HG03097 (cell line): ENCODE results near the gene PRSS50.

ENCODE experiments used
- ATAC-seq: cut with Tn5 transposase; IDR thresholded peaks from one replicate; pipeline ENCODE4 v1.9.1; 2021; ENCODE audit not compliant: unreplicated experiment, low FRiP score

The PRSS50 gene

GRCh38 chr3:46729038-46729437 is 11.4 kb upstream of the PRSS50 start:
- ATAC-seq, result no peak

- no peak for ATAC-seq
These were observed 8.1 kb upstream of the PRSS50 start for GRCh38 chr3:46725621-46726314.

GRCh38 chr3:46724424-46724823 is 6.8 kb upstream of the PRSS50 start:
- ATAC-seq, result no peak

- no peak for ATAC-seq
These were observed 4.8 kb upstream of the PRSS50 start for GRCh38 chr3:46722443-46722842.

GRCh38 chr3:46721009-46721408 is 3.3 kb upstream of the PRSS50 start:
- ATAC-seq, result no peak

- no peak for ATAC-seq
These were observed 2.1 kb upstream of the PRSS50 start for GRCh38 chr3:46719735-46720271.

- ATAC-seq, result no peak
These were observed 1.4 kb upstream of the PRSS50 start for GRCh38 chr3:46719044-46719565.

GRCh38 chr3:46716461-46717441 is 918 bp downstream of the PRSS50 start:
- no peak for ATAC-seq

GRCh38 chr3:46715507-46716175 is 2.0 kb downstream of the PRSS50 start:
- no peak for ATAC-seq

- no peak for ATAC-seq
These were observed 2.8 kb downstream of the PRSS50 start for GRCh38 chr3:46714728-46715506.

- ATAC-seq, result no peak
These were observed 3.6 kb downstream of the PRSS50 start for GRCh38 chr3:46713898-46714552.

- ATAC-seq, result no peak
These were observed 4.4 kb downstream of the PRSS50 start for GRCh38 chr3:46713050-46713897.

GRCh38 chr3:46712191-46713049 is 5.2 kb downstream of the PRSS50 start:
- ATAC-seq, result no peak

GRCh38 chr3:46711760-46712159 is 5.9 kb downstream of the PRSS50 start:
- ATAC-seq, result no peak

GRCh38 chr3:46711305-46711704 is 6.4 kb downstream of the PRSS50 start:
- no peak for ATAC-seq

GRCh38 chr3:46710671-46711295 is 6.9 kb downstream of the PRSS50 start:
- ATAC-seq, result no peak

GRCh38 chr3:46710229-46710628 is 7.4 kb downstream of the PRSS50 start:
- no peak for ATAC-seq
